GM19438 (cell line): ENCODE results near the gene C1QTNF2.

Source experiments
- ATAC-seq: cut with Tn5 transposase; IDR thresholded peaks from one replicate; pipeline ENCODE4 v1.9.1; 2021; ENCODE audit warnings: low read depth; ENCODE audit not compliant: unreplicated experiment

C1QTNF2 gene

DNA sequence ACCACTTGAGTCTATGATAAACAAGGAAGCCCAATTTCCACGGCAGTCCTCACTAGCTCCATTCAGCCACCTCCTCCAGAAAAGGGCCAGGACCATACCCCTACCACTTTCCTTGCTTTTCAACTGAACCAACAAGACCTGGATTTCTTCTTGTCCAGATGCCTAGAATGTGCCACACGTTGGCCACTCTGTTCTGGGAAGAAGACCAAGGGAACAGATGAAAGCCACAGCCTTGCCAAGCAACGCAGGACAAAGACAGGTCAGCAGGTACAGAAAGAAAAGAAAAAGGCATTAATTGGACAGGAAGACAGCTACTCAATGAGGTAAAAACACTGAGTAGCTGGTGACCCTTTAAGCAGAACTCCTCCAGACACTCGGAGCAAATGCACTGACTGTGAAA, 60.3 kb downstream of the C1QTNF2 start:
- no peak for ATAC-seq

DNA sequence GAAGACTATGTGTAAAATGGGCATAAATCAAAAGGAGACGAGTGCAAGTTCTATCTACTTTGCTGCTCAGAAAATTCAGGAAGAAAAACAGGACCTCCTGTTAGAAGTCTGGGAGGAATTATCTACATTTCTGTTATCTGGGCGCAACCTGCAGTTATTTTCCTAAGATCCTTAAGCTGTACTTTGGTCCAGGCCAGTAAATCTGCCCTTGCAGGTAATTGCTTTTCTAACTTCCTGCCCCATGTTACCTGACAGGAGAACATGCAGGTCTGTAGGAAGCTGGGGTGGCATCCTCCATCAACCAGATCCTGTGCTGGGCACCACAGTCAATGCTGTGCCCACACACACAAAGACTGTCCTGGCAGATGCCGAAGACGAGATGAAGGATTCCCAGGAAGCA, 63.7 kb downstream of the C1QTNF2 start:
- ATAC-seq, result no peak

DNA sequence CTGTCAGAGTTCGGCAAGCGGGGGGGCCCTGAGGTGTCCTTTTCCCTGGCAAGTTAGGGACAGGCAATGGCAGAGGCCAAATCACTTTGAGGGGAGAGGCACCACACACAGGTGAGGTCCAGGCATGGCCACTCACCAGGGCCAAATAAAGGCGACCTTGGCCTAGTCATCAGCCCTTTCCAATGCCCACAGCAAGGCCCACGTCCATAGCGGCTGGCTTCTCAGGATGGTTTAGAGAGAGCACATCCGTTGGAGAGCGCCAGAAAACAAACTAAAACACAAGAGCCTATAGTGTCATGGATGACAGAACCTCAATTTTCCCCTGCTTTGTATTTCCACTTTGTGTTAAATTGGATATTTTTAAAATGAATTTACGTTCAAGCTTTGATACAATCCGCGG, 65.1 kb downstream of the C1QTNF2 start:
- ATAC-seq, result no peak

DNA sequence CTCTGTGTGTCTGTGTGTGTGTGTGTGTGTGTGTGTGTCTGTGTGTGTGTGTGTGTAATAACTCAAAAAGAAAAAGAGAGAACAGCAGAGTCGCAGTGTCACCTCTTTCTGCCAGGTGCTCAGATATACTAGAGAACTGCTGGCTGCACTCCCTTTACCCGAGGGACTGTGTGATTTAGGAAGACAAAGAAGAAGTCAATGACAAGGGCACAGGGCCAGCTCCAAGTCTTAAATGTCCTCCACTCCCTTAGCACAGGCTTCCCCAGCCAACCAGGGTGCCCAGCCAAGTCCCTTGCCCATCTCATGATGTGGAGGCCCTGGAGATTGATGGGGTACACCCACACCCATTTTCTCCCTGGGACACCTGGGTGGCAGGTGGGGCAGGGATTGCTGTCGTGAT, 66.7 kb downstream of the C1QTNF2 start:
- no peak for ATAC-seq

DNA sequence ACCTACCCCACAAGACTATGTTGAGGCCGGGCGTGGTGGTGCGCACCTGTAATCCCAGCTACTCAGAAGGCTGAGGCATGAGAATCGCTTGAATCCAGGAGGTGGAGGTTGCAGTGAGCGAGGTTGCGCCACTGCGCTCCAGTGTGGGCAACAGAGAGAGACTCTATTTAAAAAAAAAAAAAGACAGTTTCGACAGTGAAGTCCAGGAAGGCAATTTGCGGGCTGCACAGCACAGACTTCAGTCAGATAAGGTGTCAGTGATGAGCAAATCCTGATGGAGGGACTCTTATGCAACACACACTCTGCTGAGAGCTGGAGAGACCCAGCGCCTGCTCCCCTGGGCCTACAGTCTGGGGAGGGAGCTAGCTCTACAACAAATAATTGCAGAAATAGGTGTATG, 72.2 kb downstream of the C1QTNF2 start:
- ATAC-seq, result no peak

DNA sequence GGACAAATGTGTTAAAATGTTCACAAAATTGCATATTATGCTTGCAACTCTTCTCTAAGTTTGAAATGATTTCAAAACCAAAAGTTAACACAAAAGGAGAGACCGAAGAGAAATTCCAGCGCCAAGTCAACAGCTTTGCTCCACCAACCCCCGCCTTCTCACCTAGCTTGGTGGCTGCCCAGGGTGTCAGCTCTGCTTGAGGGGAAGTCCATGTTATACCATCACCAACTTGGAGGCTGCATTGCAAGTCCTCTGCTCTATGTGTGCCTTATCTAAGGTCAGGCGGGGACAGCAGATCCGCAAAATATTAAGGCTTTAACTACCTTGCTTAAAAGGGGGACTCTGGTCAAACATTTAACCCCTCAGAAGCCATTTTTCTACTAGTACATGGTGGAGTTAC, 72.7 kb downstream of the C1QTNF2 start:
- no peak for ATAC-seq
